ENCODE results near the gene AREG. TPM values are rescaled to one million over a fixed set of nuclear protein-coding genes. Genes with fewer than 3 reads are reported as not detected.

The AREG gene
- total and polyA plus RNA-seq, 2 of the 13 experiments (the other 11 are each of a cell fraction or from before 2014, with no cell fraction given): 6.2 to 7.1 TPM

DNA sequence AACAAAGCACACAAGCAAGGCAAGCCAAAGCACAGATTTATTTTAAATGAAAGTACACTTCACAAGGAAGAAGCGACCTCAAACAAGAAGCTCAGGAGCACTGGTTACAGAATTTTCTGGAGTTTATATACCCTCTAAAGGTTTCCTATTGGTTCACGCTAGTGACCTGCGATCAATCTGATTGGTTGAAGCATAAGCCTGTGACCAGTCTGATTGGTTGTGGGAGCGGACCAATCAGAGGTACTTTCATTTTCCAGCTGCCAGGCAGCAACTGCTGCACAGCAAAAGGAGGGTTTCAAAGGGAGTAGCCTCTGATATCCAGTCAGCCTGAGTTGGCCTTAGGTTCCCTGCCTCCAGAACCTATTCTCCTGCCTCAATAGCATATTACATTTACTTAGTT lies 4.6 kb upstream of the AREG start (continued):
- TF ChIP-seq SRSF9 (IDR thresholded peaks at IDR 0.05; ENCODE audit: borderline replicate concordance, insufficient read depth, low read depth, low read length, poor library complexity, severe bottlenecking): no peak
- TF ChIP-seq ZNF841 (CRISPR knock-in tag; IDR thresholded peaks at IDR 0.05; ENCODE audit: borderline replicate concordance): no peak
- TF ChIP-seq ZNF644 (CRISPR knock-in tag; IDR thresholded peaks at IDR 0.05; ENCODE audit: low read depth): no peak
- no peak for TF ChIP-seq REL (CRISPR knock-in tag; conservative IDR thresholded peaks at IDR 0.05)
- TF ChIP-seq NFYB (CRISPR knock-in tag; IDR thresholded peaks at IDR 0.05): peak; percentile 69
- no peak for TF ChIP-seq THYN1 (CRISPR knock-in tag; IDR thresholded peaks at IDR 0.05; ENCODE audit: borderline replicate concordance, low read depth)
- no peak for TF ChIP-seq YY1 (IDR thresholded peaks at IDR 0.05; ENCODE audit: insufficient read depth, insufficient replicate concordance, low read depth, low read length)

- in situ Hi-C loops (cut with HindIII; ENCODE audit: extremely low pct_ligation_motif_present, low pct_unique_long_range_greater_than_20kb) (no loop called here), intact Hi-C loops (cut with micrococcal nuclease; ENCODE audit: unreplicated experiment) (no loop called here)
- Histone ChIP-seq H3K27me3 (ENCODE audit: control insufficient read depth in 1 of 2, insufficient read depth in 2 of 2, low read length in 2 of 2) (no peaks in the 10 kb centered on the region; a peak in 1 of 5 replicates), H3K4me1 (ENCODE audit: insufficient read depth, low read length) (no peaks in the 10 kb centered on the region), H4K20me1 (ENCODE audit: insufficient read depth, low read length) (no peaks in the 10 kb centered on the region), H3K9me3 (ENCODE audit: low read length) (no peaks in the 10 kb centered on the region), H3K9ac (ENCODE audit: insufficient read depth, low read depth, low read length) (no peak overlapping the region), H3K79me2 (ENCODE audit: insufficient read depth, low read length) (no peaks in the 10 kb centered on the region), H3K36me3 (replicated peaks in 1 of 2; ENCODE audit: control insufficient read depth in 1 of 2, insufficient read depth in 2 of 2, low read length in 2 of 2) (no peaks in the 10 kb centered on the region), H3K27ac (ENCODE audit: extremely low read length, insufficient read depth, low read length) (no peak overlapping the region), H2AFZ (ENCODE audit: low read length) (no peak overlapping the region), H3K4me2 (ENCODE audit: low read depth, low read length) (no peak overlapping the region), H3K4me3 (replicated peaks in 1 of 3; ENCODE audit: insufficient read depth in 1 of 3, low read depth in 2 of 3, low read length in 3 of 3) (no peak overlapping the region)
- 95% methylated on average over 3 of the region's 3 CpGs for WGBS (ENCODE audit: low lambda C conversion rate)
- POLR2A ChIA-PET: no interaction called here
- no TSS peak for BruUV-seq (replicated peaks)
- ATAC-seq: no peak
- no peak for DNase-seq (ENCODE audit: low spot score)
- CTCF ChIA-PET (ENCODE audit: low intra/inter-chr PET ratio, low total read pairs): no interaction called here
- TF ChIP-seq CEBPB (IDR thresholded peaks at IDR 0.05; ENCODE audit: borderline replicate concordance, low read depth, low read length) (peak; percentile 58; the same call in 1 of the 2 replicates), ZNF792 (CRISPR knock-in tag; IDR thresholded peaks at IDR 0.05) (no peak)
- FAIRE-seq: no peak
Measured at GRCh38 chr4:74441744-74442143, 3.2 kb upstream of the AREG start.

Data from HepG2 (cell line).